Myocyte (in vitro differentiated cells): Measurements from ENCODE around the gene CA12. TPM values are rescaled to one million over a fixed set of nuclear protein-coding genes. Genes with fewer than 3 reads are reported as not detected.
A peak's percentile ranks its signal among the peaks of the same experiment; 100 is the strongest.
"Not testable (repeated sequence)": the region's sequence is repeated elsewhere in the genome, so short reads cannot be mapped to it uniquely, and the experiment has no call there.

Experiments used
- DNase-seq: peaks from one replicate; pipeline ENCODE4 v3.0.0-alpha.2; 2012; ENCODE audit warnings: low read depth
- polyA plus RNA-seq: library from polyadenylated mRNA; unstranded; fragments of >200 nt; gene quantifications from one replicate; pipeline ENCODE4 v1.2.1, GENCODE V29; 2012; ENCODE audit warnings: missing spikeins
- total RNA-seq: library from RNA; depleted of rRNA; stranded (reverse); fragments of >200 nt; gene quantifications from 2 replicates; pipeline ENCODE4 v1.2.3, GENCODE V29; 2014

Gene CA12
- total RNA-seq: 0.26 and 0.62 TPM in 2 replicates
- 0.09 TPM for polyA plus RNA-seq

GRCh38 chr15:63381301-63382204 lies at the start of gene CA12:
Gene CA12, minus strand, starts transcription at chr15:63381846. Its CDS starts 126 bp downstream, at chr15:63381720.
- no peak for DNase-seq

GRCh38 chr15:63430766-63431451 lies 49.3 kb upstream of the CA12 start:
- DNase-seq: peak; percentile 68

- no peak for DNase-seq
Measured at GRCh38 chr15:63426552-63426951, 44.9 kb upstream of the CA12 start.

- no peak for DNase-seq
Measured at GRCh38 chr15:63425426-63425985, 43.9 kb upstream of the CA12 start.

- DNase-seq: no peak
Measured at GRCh38 chr15:63422891-63423590, 41.4 kb upstream of the CA12 start.

- no peak for DNase-seq
Measured at GRCh38 chr15:63421433-63421832, 39.8 kb upstream of the CA12 start.

- DNase-seq: peak; percentile 15
Measured at GRCh38 chr15:63420333-63420747, 38.7 kb upstream of the CA12 start.

GRCh38 chr15:63418811-63419210 lies 37.2 kb upstream of the CA12 start:
- no peak for DNase-seq

- no peak for DNase-seq
Measured at GRCh38 chr15:63417721-63418120, 36.1 kb upstream of the CA12 start.

- not testable (repeated sequence) for DNase-seq
Measured at GRCh38 chr15:63417274-63417673, 35.6 kb upstream of the CA12 start.

- DNase-seq: no peak
Measured at GRCh38 chr15:63414474-63415120, 33.0 kb upstream of the CA12 start.

- no peak for DNase-seq
Measured at GRCh38 chr15:63412551-63412950, 30.9 kb upstream of the CA12 start.

GRCh38 chr15:63411866-63412265 lies 30.2 kb upstream of the CA12 start:
- no peak for DNase-seq

GRCh38 chr15:63409179-63409578 lies 27.5 kb upstream of the CA12 start:
- no peak for DNase-seq

- no peak for DNase-seq
Measured at GRCh38 chr15:63408524-63408923, 26.9 kb upstream of the CA12 start.

- no peak for DNase-seq
Measured at GRCh38 chr15:63407612-63408011, 26.0 kb upstream of the CA12 start.

GRCh38 chr15:63405683-63406390 lies 24.2 kb upstream of the CA12 start:
- no peak for DNase-seq

GRCh38 chr15:63405159-63405558 lies 23.5 kb upstream of the CA12 start:
- DNase-seq: peak; percentile 65

GRCh38 chr15:63403254-63403945 lies 21.8 kb upstream of the CA12 start:
- no peak for DNase-seq
